ENCODE measurements around the gene GMCL2. TPM values are rescaled to one million over a fixed set of nuclear protein-coding genes. Genes with fewer than 3 reads are reported as not detected.
A peak's percentile ranks its signal among the peaks of the same experiment; 100 is the strongest.

The GMCL2 gene
- total RNA-seq, 1 experiment from 2014 or later = not detected

GRCh38 chr5:178205749-178206047 is 18.5 kb upstream of the GMCL2 start:
- TF ChIP-seq CTCF (conservative IDR thresholded peaks at IDR 0.05) = no peak
- Histone ChIP-seq H3K23me2 (ENCODE audit: insufficient read length, low read depth, low read length, poor library complexity, severe bottlenecking) (peaks cover 10% of the 10 kb centered on the region), H4K8ac (replicated peaks; ENCODE audit: insufficient read length, low read depth, low read length) (no peak overlapping the region), H3K4ac (ENCODE audit: low read depth, low read length) (no peak overlapping the region), H3K18ac (ENCODE audit: insufficient read length, low read depth, low read length) (no peak overlapping the region), H3K27ac (ENCODE audit: insufficient read length, low read depth, low read length) (no peak overlapping the region), H2BK20ac (ENCODE audit: low read depth, low read length, poor library complexity, severe bottlenecking) (no peak overlapping the region), H2BK12ac (ENCODE audit: insufficient read length, low read depth, low read length) (no peak overlapping the region), H3K56ac (ENCODE audit: insufficient read length, low read depth, low read length) (no peak overlapping the region), H3K79me2 (ENCODE audit: insufficient read depth, low read length) (peaks cover 23% of the 10 kb centered on the region), H3K9ac (ENCODE audit: extremely low read depth, insufficient read length, low read length) (peak overlapping the region; percentile 99), H3K14ac (ENCODE audit: insufficient read depth, low read length) (no peak overlapping the region), H2BK120ac (ENCODE audit: low read depth, low read length, poor library complexity, severe bottlenecking) (no peak overlapping the region), H3K79me1 (ENCODE audit: insufficient read depth, low read depth, low read length, poor library complexity, severe bottlenecking) (peaks cover 9% of the 10 kb centered on the region), H4K5ac (ENCODE audit: insufficient read length, low read depth, low read length) (no peak overlapping the region), H2BK5ac (ENCODE audit: insufficient read length, low read length) (no peak overlapping the region), H4K20me1 (ENCODE audit: control insufficient read depth, insufficient read depth, insufficient read length) (peaks cover 2% of the 10 kb centered on the region), H3K4me2 (ENCODE audit: insufficient read depth, insufficient read length, low read length) (peak overlapping the region; percentile 99), H3K27me3 (ENCODE audit: insufficient read depth, low read length) (no peaks in the 10 kb centered on the region), H3K9me3 (ENCODE audit: control insufficient read depth, low read depth, low read length) (no peaks in the 10 kb centered on the region), H4K91ac (ENCODE audit: insufficient read length, low read depth, low read length) (no peak overlapping the region), H3T11ph (ENCODE audit: low read length) (no peak overlapping the region), H2AFZ (ENCODE audit: low read length) (no peak overlapping the region), H3K23ac (ENCODE audit: insufficient read length, low read depth, low read length) (no peak overlapping the region), H2BK15ac (ENCODE audit: low read depth, low read length) (no peak overlapping the region), H3K4me1 (ENCODE audit: insufficient read depth, low read length) (no peaks in the 10 kb centered on the region; the same call in 1 of the 2 replicates), H2AK5ac (ENCODE audit: insufficient read length, low read length) (no peak overlapping the region)
- H3K36me3 Mint-ChIP-seq (ENCODE audit: insufficient read depth in 1 of 3, low read depth in 3 of 3) = peaks cover 54 to 57% (median 54%) of the 10 kb centered on the region in 3 experiments
- H3K27ac Mint-ChIP-seq = peak overlapping the region in 2 of 3 experiments; percentile 31 to 96; a peak in 3 of 7 replicates
- WGBS (ENCODE audit: extremely low coverage, insufficient read length, low lambda C conversion rate) = no CpG with 5 or more reads among the region's 5 CpGs
- H3K4me1 Mint-ChIP-seq = peaks cover 14 to 34% of the 10 kb centered on the region in 2 experiments
- H3K9me3 Mint-ChIP-seq = peaks cover 2% of the 10 kb centered on the region in 2 experiments; a peak in 3 of 5 replicates
- peak overlapping the region; percentile 75 to 86 for H3K4me3 Mint-ChIP-seq
- peaks cover 25% of the 10 kb centered on the region for H3K27me3 Mint-ChIP-seq (ENCODE audit: low read depth)
- DNase-seq = no peak

All from H9 (cell line).